Left lung (tissue), 10 donors: ENCODE data around the gene MYLK3. TPM values are rescaled to one million over a fixed set of nuclear protein-coding genes. Genes with fewer than 3 reads are reported as not detected.

Experiments used
- ATAC-seq: fragments of 200-7000 bp; cut with Tn5 transposase; one replicate; pipeline ENCODE4 v1.9.1; 2020; ENCODE audit warnings: moderate library complexity
- DNase-seq, 4 donors: peaks; one replicate each; pipeline ENCODE4 v3.0.0-alpha.2; 2013 to 2020
- H3K27ac ChIP-seq, 2 donors: fragments of 200-600 bp; sonication (generic) in 1 of 2; one replicate each; pipeline versions ENCODE4 v1.5.0 to v1.8.0; 2020 to 2021
- H3K27me3 ChIP-seq, 2 donors: fragments of 200-600 bp; sonication (generic) in 1 of 2; one replicate each; pipeline versions ENCODE4 v1.5.0 to v1.8.0; 2020 to 2021
- H3K36me3 ChIP-seq, 2 donors: fragments of 200-600 bp; sonication (generic) in 1 of 2; one replicate each; pipeline versions ENCODE4 v1.5.0 to v1.8.0; 2020 to 2021
- H3K4me1 ChIP-seq, 2 donors: fragments of 200-600 bp; one replicate each; pipeline ENCODE4 v1.8.0; 2021
- H3K4me3 ChIP-seq, 2 donors: fragments of 200-600 bp; sonication (generic) in 1 of 2; one replicate each; pipeline versions ENCODE4 v1.5.0 to v1.8.0; 2020 to 2021; ENCODE audit warnings: mild to moderate bottlenecking in 1 of 2
- H3K9me3 ChIP-seq, 2 donors: fragments of 200-600 bp; sonication (generic) in 1 of 2; one replicate each; pipeline versions ENCODE4 v1.5.0 to v1.8.0; 2020 to 2021
- intact Hi-C, 2 donors: fragments of 100-400 bp; cut with DNase I; formaldehyde crosslinking; loops; one replicate each; pipeline versions ENCODE4 v1.11.2 to v1.14.2; 2022
- polyA plus RNA-seq, 6 donors: library from polyadenylated mRNA; unstranded; fragments of 120-200 nt; gene quantifications; one replicate each; pipeline ENCODE4 v1.2.1, GENCODE V29; 2013; ENCODE audit not compliant: insufficient read length in 6 of 6
- total RNA-seq, 2 donors: library from RNA; stranded (reverse); fragmentation: NEBNext Ultra II Directional; extraction: Animal tissue kit (Norgen Biotek cat#: 25700); gene quantifications; one replicate each; pipeline ENCODE4 v1.2.1, GENCODE V29; 2021
- TF ChIP-seq, protein P1 (sequence below), 2 donors: fragments of 200-600 bp; sonication (generic) in 1 of 2; IDR thresholded peaks; one replicate each; pipeline versions ENCODE4 v1.5.0 to v1.8.0; 2021; ENCODE audit warnings: antibody characterized with exemption in 2 of 2
- donor health status: DM: no; HTN: yes; CAD: no.
- donor health status: DM: no; HTN: no; CAD: no.

The MYLK3 gene
- total and polyA plus RNA-seq, 8 donors = 0.03 to 1.2 (median 0.58) TPM

DNA sequence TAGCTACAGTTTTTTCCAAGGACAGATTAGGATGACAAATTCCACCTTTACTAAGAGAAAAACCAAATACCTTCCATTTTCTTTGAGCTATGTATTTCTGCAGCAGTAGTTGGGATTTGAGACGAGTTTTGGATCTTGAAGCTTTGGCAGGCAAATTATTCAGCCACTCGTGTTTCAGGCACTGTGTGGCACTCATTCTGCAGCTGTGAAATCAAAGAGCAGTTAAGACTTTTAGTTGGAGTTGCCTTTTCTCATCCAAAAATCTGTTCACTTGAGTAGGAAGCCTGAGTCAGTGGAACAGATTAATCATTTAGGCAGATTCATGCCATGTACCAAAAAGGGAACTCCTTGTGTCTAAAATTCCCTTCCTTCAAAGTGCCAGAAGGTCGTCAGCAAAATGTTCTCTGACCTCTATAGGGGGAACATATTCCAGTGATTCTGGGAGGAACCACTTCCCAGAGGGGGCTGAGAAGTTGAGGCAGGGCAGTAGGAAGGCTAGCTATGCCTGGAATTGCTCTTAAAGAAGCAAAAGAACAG is 38.6 kb downstream of the MYLK3 start:
- no peaks in the 10 kb centered on the region for H3K27me3 ChIP-seq
- no peak overlapping the region for H3K27ac ChIP-seq
- H3K4me1 ChIP-seq = peaks cover 0 to 22% of the 10 kb centered on the region in 2 donors
- H3K9me3 ChIP-seq = no peaks in the 10 kb centered on the region
- intact Hi-C loops = no loop called here
- DNase-seq (no peak), ATAC-seq (no peak)
- TF ChIP-seq, protein P1, sequence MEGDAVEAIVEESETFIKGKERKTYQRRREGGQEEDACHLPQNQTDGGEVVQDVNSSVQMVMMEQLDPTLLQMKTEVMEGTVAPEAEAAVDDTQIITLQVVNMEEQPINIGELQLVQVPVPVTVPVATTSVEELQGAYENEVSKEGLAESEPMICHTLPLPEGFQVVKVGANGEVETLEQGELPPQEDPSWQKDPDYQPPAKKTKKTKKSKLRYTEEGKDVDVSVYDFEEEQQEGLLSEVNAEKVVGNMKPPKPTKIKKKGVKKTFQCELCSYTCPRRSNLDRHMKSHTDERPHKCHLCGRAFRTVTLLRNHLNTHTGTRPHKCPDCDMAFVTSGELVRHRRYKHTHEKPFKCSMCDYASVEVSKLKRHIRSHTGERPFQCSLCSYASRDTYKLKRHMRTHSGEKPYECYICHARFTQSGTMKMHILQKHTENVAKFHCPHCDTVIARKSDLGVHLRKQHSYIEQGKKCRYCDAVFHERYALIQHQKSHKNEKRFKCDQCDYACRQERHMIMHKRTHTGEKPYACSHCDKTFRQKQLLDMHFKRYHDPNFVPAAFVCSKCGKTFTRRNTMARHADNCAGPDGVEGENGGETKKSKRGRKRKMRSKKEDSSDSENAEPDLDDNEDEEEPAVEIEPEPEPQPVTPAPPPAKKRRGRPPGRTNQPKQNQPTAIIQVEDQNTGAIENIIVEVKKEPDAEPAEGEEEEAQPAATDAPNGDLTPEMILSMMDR (IDR thresholded peaks at IDR 0.05) = no peak
- H3K4me3 ChIP-seq = no peak overlapping the region
- no peaks in the 10 kb centered on the region for H3K36me3 ChIP-seq

DNA sequence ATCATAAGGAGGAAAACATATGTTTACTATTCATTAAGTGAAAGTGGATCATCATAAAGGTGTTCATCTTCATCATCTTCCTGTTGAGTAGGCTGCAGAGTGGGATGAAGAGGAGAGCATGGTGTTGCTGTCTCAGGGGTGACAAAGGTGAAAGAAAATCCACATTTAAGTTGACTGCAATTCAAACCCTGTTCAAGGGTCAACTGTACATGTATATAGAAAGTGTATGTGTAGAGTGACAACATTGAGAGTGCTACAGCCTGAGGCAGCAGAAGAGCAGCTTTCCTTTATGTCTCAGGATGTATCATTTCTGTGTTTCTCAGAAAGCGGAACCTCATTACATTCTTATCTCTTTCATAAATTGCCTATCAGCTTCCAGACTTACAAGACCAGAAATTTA is 41.5 kb downstream of the MYLK3 start:
- Histone ChIP-seq H3K4me3 (no peak overlapping the region), H3K36me3 (no peaks in the 10 kb centered on the region), H3K4me1 (peaks cover 0 to 10% of the 10 kb centered on the region in 2 donors), H3K27me3 (no peaks in the 10 kb centered on the region), H3K9me3 (no peaks in the 10 kb centered on the region), H3K27ac (no peak overlapping the region)
- ATAC-seq (no peak), DNase-seq (no peak)
- intact Hi-C loops = no loop called here
- TF ChIP-seq, protein P1 (IDR thresholded peaks at IDR 0.05) = no peak

DNA sequence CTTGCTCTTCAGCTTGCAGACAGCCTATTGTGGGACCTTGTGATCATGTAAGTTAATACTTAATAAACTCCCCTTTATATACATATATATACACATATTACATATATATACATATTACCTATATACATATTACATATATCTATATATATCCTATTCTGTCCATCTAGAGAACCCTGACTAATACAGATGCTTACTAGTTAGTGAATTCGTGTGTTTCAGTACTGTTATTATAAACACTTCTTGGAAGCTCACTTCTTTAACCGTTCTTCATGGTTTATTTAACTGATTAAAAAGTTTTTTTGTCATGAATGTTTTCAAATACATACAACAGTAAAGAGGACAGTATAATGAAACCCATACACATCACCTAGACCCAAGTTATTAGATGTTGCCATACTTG is 46.1 kb downstream of the MYLK3 start:
- Histone ChIP-seq H3K4me3 (no peak overlapping the region), H3K27ac (no peak overlapping the region), H3K27me3 (no peaks in the 10 kb centered on the region), H3K9me3 (no peaks in the 10 kb centered on the region), H3K36me3 (no peaks in the 10 kb centered on the region), H3K4me1 (no peaks in the 10 kb centered on the region)
- TF ChIP-seq, protein P1 (IDR thresholded peaks at IDR 0.05) = no peak
- intact Hi-C loops = no loop called here
- no peak for ATAC-seq
- no peak for DNase-seq

DNA sequence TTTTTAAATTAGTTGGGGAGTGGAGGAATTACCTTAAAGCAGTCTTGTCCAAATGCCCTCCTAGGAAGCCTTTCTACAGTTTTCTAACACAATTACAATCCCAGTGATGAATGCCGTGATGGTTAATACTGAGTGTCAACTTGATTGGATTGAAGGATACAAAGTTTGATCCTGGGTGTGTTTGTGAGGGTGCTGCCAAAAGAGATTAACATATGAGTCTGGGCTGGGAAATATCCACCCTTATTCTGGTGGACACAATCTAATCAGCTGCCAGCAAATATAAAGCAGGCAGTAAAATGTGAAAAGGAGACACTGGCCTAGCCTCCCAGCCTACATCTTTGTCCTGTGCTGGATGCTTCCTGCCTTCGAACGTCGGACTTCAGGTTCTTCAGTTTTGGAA is 46.5 kb downstream of the MYLK3 start:
- no peaks in the 10 kb centered on the region for H3K36me3 ChIP-seq
- DNase-seq = no peak
- no peaks in the 10 kb centered on the region for H3K27me3 ChIP-seq
- intact Hi-C loops = no loop called here
- TF ChIP-seq, protein P1 (IDR thresholded peaks at IDR 0.05) = no peak
- H3K4me3 ChIP-seq = no peak overlapping the region
- H3K9me3 ChIP-seq = no peaks in the 10 kb centered on the region
- H3K27ac ChIP-seq = no peak overlapping the region
- H3K4me1 ChIP-seq = no peaks in the 10 kb centered on the region
- ATAC-seq = no peak

DNA sequence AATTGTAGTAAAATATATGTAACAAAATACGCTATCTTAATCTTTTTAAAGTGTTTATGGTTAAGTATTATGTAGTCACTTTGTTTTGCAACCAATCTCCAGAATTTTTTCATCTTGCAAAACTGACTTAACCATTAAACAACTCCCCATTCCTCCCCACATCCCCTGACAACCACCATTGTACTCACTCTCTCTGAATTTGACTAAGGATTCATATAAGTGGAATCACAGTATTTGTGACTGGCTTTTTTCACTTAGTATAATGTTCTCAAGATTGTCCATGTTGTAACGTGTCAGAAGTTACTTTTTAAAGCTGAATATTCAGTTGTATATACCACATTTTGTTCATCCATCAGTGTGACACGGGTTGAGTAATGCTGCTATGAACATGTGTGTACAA is 48.1 kb downstream of the MYLK3 start:
- no peak overlapping the region for H3K27ac ChIP-seq
- DNase-seq (no peak), ATAC-seq (no peak)
- no peak overlapping the region for H3K4me3 ChIP-seq
- H3K9me3 ChIP-seq = no peaks in the 10 kb centered on the region
- H3K4me1 ChIP-seq = no peaks in the 10 kb centered on the region
- intact Hi-C loops = no loop called here
- TF ChIP-seq, protein P1 (IDR thresholded peaks at IDR 0.05) = no peak
- H3K36me3 ChIP-seq = no peaks in the 10 kb centered on the region
- H3K27me3 ChIP-seq = no peaks in the 10 kb centered on the region
